ENCODE measurements around the gene TSHZ1.

The TSHZ1 gene, protein sequence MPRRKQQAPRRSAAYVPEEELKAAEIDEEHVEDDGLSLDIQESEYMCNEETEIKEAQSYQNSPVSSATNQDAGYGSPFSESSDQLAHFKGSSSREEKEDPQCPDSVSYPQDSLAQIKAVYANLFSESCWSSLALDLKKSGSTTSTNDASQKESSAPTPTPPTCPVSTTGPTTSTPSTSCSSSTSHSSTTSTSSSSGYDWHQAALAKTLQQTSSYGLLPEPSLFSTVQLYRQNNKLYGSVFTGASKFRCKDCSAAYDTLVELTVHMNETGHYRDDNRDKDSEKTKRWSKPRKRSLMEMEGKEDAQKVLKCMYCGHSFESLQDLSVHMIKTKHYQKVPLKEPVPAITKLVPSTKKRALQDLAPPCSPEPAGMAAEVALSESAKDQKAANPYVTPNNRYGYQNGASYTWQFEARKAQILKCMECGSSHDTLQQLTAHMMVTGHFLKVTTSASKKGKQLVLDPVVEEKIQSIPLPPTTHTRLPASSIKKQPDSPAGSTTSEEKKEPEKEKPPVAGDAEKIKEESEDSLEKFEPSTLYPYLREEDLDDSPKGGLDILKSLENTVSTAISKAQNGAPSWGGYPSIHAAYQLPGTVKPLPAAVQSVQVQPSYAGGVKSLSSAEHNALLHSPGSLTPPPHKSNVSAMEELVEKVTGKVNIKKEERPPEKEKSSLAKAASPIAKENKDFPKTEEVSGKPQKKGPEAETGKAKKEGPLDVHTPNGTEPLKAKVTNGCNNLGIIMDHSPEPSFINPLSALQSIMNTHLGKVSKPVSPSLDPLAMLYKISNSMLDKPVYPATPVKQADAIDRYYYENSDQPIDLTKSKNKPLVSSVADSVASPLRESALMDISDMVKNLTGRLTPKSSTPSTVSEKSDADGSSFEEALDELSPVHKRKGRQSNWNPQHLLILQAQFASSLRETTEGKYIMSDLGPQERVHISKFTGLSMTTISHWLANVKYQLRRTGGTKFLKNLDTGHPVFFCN (N-terminal part only)

DNA sequence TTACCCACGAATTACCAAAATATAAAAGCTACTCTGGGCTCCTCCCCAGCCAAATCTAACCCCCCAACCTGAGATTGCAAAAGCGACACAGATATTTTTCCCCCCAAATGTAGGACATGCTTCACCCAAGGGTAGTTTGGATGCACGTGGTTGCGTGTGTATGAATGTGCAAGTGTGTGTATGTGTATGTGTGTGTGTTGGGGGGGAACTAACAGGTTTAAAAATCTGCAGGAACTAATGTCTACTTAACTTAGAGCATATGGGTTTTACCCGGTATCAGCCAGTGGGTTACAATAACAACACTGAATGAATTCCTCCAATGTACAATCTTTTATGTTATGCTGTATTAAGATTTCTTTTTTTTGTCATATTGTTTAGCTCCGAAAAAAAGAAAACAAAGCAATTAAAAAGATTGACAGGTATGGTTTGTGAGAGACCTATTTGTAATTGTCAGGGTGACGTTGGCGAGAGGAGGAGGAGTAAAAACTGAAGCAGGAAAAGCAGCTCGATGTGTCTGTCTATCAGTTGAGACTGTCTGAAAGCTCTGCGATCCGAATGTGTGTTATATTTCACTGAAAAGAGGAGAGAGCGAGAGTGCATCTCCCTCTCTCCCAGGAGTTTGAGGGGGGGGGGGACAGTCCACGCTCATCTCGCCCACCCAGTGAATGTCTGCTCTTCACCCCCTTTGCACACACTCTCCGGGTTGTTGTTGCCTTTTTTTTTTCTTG is at the start of gene TSHZ1:
Gene TSHZ1, plus strand, starts transcription at position 524 of the 728 bp plus-strand sequence. CDS start 1,080 bp downstream, outside the sequence.
- TF ChIP-seq, protein P1, sequence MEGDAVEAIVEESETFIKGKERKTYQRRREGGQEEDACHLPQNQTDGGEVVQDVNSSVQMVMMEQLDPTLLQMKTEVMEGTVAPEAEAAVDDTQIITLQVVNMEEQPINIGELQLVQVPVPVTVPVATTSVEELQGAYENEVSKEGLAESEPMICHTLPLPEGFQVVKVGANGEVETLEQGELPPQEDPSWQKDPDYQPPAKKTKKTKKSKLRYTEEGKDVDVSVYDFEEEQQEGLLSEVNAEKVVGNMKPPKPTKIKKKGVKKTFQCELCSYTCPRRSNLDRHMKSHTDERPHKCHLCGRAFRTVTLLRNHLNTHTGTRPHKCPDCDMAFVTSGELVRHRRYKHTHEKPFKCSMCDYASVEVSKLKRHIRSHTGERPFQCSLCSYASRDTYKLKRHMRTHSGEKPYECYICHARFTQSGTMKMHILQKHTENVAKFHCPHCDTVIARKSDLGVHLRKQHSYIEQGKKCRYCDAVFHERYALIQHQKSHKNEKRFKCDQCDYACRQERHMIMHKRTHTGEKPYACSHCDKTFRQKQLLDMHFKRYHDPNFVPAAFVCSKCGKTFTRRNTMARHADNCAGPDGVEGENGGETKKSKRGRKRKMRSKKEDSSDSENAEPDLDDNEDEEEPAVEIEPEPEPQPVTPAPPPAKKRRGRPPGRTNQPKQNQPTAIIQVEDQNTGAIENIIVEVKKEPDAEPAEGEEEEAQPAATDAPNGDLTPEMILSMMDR (IDR thresholded peaks at IDR 0.05; ENCODE audit: insufficient read depth, low read depth, low read length, missing control alignments): no peak
- peak within 1 kb of the TSS; percentile 93 for H3K4me3 ChIP-seq (ENCODE audit: low read depth, low read length)
- peak; percentile 90 for DNase-seq (ENCODE audit: low read depth)

DNA sequence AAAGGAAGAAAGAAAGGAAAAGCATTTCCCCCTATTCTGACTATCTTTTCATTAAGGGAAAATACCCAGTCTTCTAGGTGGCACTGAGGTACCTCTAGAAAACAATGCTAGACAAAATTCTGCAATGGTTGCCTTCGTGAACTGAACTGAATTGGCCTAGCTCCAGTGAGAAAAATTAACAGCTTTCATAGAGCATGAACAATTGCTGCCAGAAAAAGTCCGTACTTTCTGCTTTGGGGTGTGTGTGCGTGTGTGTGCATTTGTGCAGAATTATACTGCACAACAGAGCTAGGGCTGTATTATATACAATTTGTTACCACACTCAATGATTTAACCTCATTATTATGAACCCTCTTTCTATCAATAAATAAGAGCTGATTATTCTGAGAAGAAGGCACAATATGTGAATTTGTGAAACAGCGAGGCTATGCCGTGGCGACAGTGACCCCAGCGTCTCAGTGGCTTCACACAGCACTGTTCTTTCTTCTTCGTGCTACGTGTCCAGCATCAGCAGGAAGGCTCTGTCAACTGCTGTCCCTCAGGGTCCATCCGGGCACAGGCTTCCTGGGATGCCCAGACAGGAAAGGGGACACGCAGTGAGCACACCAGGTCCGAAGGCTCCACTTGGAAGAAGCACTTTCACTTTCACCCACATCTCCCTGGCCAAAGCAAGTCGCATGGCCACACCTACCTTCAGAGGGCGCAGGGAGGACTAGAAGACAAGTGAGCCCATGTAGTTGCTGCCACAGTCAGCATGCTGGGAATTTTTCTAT is 49.2 kb upstream of the TSHZ1 start:
- DNase-seq (ENCODE audit: low read depth): no peak
- TF ChIP-seq, protein P1 (IDR thresholded peaks at IDR 0.05; ENCODE audit: insufficient read depth, low read depth, low read length, missing control alignments): no peak
- no peak overlapping the region for H3K4me3 ChIP-seq (ENCODE audit: low read depth, low read length)

DNA sequence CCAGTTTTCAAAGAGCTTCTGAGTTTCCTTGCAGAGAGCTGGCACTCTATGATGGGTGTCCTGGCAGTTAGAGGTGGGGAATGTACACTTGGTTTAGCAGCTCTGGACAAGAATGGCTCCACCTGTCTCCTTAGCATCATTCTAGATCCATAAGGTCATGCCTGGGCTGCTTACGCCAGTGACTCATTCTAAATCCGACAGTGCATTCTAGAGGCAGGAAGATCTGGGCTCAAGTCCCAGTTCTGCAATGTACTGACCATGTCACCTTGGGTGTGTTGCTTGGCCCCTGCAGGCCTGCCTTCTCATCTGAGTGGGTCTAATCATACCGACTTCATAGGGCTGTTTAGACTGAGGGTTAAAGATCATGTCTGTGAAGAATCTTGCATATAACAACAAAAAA is 48.1 kb upstream of the TSHZ1 start:
- no peak overlapping the region for H3K4me3 ChIP-seq (ENCODE audit: low read depth, low read length)
- TF ChIP-seq, protein P1 (IDR thresholded peaks at IDR 0.05; ENCODE audit: insufficient read depth, low read depth, low read length, missing control alignments): no peak
- DNase-seq (ENCODE audit: low read depth): no peak

DNA sequence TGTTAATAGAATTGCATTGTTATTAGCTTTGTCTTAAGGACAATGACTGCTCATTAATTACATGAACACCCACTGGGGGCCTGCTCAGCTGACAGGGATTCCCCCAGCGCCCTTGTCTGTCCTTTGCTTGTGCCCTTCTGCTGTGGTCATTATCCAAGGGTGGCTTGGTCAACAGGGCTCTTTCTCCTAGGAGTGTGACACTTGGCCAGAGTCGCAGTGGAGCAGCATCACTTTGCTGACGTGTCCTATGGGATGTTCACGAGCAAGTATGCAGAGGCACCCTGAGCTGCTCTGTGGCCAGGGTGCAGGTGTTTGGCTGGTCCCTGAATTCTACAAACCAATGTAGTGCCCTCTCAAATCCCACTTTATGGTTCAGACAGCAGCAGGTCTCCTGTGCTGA is 47.6 kb upstream of the TSHZ1 start:
- TF ChIP-seq, protein P1 (IDR thresholded peaks at IDR 0.05; ENCODE audit: insufficient read depth, low read depth, low read length, missing control alignments): no peak
- DNase-seq (ENCODE audit: low read depth): no peak
- H3K4me3 ChIP-seq (ENCODE audit: low read depth, low read length): no peak overlapping the region

DNA sequence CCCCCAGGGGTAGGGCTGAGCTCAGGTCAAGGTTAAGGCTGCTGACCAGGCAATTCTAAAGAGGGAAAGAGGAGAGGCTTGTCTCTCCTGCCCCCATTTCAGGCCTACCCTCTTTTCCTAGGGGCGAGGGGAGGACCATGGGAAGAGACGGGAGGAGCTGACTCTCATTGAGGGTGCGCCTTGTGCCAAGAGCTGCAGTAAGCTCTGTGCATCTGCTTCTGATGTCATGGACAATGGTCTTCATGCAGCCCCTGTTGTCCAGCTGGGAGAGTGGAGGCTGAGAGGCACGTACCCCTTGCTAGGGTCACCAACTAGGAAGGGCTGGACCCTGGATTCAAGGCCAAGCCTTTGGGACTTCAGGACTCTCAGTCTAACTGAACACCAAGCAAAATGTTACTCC is 46.9 kb upstream of the TSHZ1 start:
- DNase-seq (ENCODE audit: low read depth): no peak
- H3K4me3 ChIP-seq (ENCODE audit: low read depth, low read length): no peak overlapping the region
- TF ChIP-seq, protein P1 (IDR thresholded peaks at IDR 0.05; ENCODE audit: insufficient read depth, low read depth, low read length, missing control alignments): no peak

DNA sequence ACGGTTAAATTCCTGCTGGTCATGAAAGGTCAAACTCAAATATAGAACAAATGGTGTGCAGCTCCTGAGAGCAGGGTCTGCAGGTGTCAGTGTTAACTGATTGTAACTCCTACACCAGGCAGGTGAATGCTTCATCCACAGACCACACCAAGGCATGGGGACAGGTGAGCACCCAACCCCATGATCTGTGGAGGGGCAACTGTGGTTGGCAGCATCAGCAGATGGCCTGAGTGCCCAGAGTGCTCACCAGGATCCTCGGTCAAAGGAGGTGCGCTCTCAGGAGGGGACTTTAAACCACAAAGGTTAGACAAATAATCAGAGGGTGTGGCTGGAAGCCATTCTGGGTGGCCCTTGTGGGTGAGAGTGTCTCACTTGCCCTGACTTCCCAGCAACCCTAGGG is 46.1 kb upstream of the TSHZ1 start:
- no peak for DNase-seq (ENCODE audit: low read depth)
- TF ChIP-seq, protein P1 (IDR thresholded peaks at IDR 0.05; ENCODE audit: insufficient read depth, low read depth, low read length, missing control alignments): no peak
- H3K4me3 ChIP-seq (ENCODE audit: low read depth, low read length): no peak overlapping the region

Data from GM12865 (cell line).